ENCODE results near the gene GIPC2.
"Not testable (repeated sequence)": the region's sequence is repeated elsewhere in the genome, so short reads cannot be mapped to it uniquely, and the experiment has no call there.

Gene GIPC2

DNA sequence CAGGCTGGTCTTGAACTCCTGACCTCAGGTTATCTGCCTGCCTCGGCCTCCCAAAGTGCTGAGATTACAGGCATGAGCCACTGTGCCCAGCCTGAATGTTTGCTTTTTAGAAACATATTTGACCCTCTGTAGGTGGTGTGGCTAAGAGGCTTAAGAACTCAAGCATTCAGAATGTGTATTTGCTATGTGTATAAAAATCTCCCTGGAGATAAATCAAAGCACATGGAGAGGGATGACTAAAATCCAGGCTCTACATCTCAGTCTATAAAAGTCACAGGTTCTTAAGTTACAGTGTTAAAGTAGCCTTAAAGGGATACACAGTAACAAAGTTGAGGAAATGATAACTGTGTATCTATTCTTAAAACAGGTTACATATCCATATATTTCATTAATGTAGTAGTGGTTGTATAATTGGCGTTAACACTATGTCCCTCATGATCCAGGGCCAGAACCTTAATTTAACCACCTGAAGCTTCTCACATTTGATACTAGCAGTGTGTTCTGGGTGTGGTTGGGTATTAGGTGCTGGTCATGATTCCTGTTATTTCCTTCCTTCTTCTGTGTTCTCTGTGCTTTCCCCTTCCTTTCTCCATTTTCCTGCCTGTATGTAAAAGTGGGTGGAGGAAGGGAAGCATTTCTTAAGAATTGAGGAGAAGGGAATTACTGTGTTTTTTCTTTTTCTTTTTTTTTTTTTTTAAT, 16.2 kb downstream of the GIPC2 start:
- Mint-ChIP-seq H3K27me3 (ENCODE audit: low read depth) (no peaks in the 10 kb centered on the region), H3K4me3 (no peak overlapping the region), H3K27ac (no peak overlapping the region), H3K9me3 (no peaks in the 10 kb centered on the region), H3K4me1 (peaks cover 5% of the 10 kb centered on the region), H3K36me3 (ENCODE audit: low read depth) (no peaks in the 10 kb centered on the region)
- TF ChIP-seq, protein P1, sequence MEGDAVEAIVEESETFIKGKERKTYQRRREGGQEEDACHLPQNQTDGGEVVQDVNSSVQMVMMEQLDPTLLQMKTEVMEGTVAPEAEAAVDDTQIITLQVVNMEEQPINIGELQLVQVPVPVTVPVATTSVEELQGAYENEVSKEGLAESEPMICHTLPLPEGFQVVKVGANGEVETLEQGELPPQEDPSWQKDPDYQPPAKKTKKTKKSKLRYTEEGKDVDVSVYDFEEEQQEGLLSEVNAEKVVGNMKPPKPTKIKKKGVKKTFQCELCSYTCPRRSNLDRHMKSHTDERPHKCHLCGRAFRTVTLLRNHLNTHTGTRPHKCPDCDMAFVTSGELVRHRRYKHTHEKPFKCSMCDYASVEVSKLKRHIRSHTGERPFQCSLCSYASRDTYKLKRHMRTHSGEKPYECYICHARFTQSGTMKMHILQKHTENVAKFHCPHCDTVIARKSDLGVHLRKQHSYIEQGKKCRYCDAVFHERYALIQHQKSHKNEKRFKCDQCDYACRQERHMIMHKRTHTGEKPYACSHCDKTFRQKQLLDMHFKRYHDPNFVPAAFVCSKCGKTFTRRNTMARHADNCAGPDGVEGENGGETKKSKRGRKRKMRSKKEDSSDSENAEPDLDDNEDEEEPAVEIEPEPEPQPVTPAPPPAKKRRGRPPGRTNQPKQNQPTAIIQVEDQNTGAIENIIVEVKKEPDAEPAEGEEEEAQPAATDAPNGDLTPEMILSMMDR (IDR thresholded peaks at IDR 0.05; ENCODE audit: unreplicated experiment in 3 of 3): no peak

- H3K4me1 Mint-ChIP-seq; H3K36me3 Mint-ChIP-seq (ENCODE audit: low read depth); H3K9me3 Mint-ChIP-seq; H3K27ac Mint-ChIP-seq; H3K27me3 Mint-ChIP-seq (ENCODE audit: low read depth); H3K4me3 Mint-ChIP-seq: not testable (repeated sequence)
These were observed 19.1 kb downstream of the GIPC2 start for GRCh38 chr1:78064886-78065285.

GRCh38 chr1:78068681-78069283, 23.0 kb downstream of the GIPC2 start:
- Mint-ChIP-seq H3K9me3 (no peaks in the 10 kb centered on the region), H3K4me1 (peaks cover 17% of the 10 kb centered on the region), H3K36me3 (ENCODE audit: low read depth) (no peaks in the 10 kb centered on the region), H3K27ac (no peak overlapping the region), H3K4me3 (no peak overlapping the region), H3K27me3 (ENCODE audit: low read depth) (no peaks in the 10 kb centered on the region)
- TF ChIP-seq, protein P1 (IDR thresholded peaks at IDR 0.05; ENCODE audit: unreplicated experiment in 3 of 3): no peak

DNA sequence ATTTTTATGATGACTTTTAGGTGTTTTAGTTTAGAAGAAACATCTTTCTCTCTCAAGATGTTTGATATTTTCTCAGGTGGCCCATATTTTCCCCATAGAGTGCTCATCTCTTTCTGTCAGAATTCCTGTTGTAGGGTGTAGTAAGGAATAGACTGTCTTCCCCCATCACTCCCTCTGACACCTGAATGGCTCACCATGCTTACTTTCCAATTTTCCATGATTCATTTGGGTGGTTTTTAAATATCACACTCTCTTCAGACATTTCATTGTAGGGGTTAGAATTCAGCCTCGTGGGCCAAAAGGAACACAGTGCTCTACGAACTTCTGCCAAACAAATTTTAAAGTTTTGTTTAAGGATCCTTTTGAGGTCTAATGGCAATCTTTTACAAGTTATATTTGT, 24.0 kb downstream of the GIPC2 start:
- Mint-ChIP-seq H3K9me3 (no peaks in the 10 kb centered on the region), H3K4me1 (peaks cover 17% of the 10 kb centered on the region), H3K27me3 (ENCODE audit: low read depth) (no peaks in the 10 kb centered on the region), H3K27ac (peak overlapping the region in 1 of 3 experiments; percentile 4), H3K36me3 (ENCODE audit: low read depth) (no peaks in the 10 kb centered on the region), H3K4me3 (no peak overlapping the region)
- TF ChIP-seq, protein P1 (IDR thresholded peaks at IDR 0.05; ENCODE audit: unreplicated experiment in 3 of 3): no peak

DNA sequence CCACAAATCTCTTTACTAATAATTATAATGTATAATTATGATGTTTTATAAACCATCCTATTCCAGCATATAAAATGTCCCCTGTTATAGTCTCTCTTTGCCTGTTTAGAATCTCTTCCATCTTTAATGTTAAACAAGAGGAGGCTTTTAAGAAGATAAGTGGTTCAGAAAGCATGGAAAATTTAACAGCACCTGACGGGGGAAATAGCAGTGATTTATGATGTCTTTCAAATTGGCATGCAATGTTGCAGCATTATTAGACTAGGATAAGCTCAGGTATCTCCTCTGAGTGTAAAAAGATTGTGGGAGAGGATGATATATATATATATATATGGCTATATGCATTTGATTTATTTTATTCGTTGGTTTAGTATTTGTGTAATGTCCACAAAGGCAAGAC, 24.4 kb downstream of the GIPC2 start:
- TF ChIP-seq, protein P1 (IDR thresholded peaks at IDR 0.05; ENCODE audit: unreplicated experiment in 3 of 3): no peak
- Mint-ChIP-seq H3K27me3 (ENCODE audit: low read depth) (no peaks in the 10 kb centered on the region), H3K36me3 (ENCODE audit: low read depth) (no peaks in the 10 kb centered on the region), H3K9me3 (no peaks in the 10 kb centered on the region), H3K27ac (peak overlapping the region in 1 of 3 experiments; percentile 4), H3K4me3 (no peak overlapping the region), H3K4me1 (peaks cover 17% of the 10 kb centered on the region)

GRCh38 chr1:78070758-78071157, 25.0 kb downstream of the GIPC2 start:
- no peaks in the 10 kb centered on the region for H3K36me3 Mint-ChIP-seq (ENCODE audit: low read depth)

More at GRCh38 chr1:78070758-78071157, 25.0 kb downstream of the GIPC2 start:
- H3K4me3 Mint-ChIP-seq: no peak overlapping the region
- TF ChIP-seq, protein P1 (IDR thresholded peaks at IDR 0.05; ENCODE audit: unreplicated experiment in 3 of 3): no peak
- H3K9me3 Mint-ChIP-seq: no peaks in the 10 kb centered on the region
- H3K4me1 Mint-ChIP-seq: peaks cover 17% of the 10 kb centered on the region
- H3K27me3 Mint-ChIP-seq (ENCODE audit: low read depth): no peaks in the 10 kb centered on the region
- no peak overlapping the region for H3K27ac Mint-ChIP-seq

Data from nephron (organoid).